DMS153 (cell line): ENCODE results near the gene RNASE4.

ENCODE experiments used
- DNase-seq: peaks from one replicate; lab custom pipeline; 2025; lab: John Stamatoyannopoulos, UW

RNASE4 gene

DNA sequence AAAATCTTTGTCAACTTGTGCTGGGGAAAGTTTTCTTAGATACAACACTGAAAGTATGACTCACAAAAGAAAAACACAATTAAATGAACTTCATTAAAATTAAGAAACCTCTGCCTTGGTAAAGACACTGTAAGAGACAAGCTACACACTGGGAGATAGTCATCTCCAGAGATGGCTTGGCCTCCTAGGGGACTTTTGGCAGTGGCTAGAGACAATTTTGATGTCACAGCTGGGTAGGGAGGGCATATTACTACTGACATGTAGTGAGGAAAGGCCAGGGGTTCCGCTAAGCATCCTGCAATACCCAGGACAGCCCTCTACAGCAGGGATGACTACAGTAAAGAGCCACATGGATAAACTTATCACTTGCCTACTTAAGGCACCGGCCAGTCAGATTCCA lies 8.7 kb upstream of the RNASE4 start:
- DNase-seq: no peak

DNA sequence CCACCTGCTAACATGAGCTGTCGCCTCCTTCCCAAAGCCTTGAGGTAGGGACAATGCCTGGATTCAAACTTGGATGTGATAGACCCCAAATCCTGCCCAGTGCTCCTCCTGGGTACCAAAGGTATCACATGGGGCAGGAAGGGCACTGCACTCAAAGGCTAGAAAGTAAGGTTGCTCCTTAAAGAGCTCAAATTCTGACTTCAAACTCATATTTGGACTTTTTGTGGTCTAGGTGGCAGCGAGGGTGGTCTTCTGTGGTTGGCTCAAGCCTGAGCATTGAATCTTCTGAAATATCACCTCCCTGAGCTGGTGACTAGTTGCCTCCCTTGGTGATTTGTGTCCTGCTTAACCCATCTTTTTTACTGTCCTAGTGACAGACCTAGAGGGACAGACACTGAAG lies 8.3 kb upstream of the RNASE4 start:
- no peak for DNase-seq

DNA sequence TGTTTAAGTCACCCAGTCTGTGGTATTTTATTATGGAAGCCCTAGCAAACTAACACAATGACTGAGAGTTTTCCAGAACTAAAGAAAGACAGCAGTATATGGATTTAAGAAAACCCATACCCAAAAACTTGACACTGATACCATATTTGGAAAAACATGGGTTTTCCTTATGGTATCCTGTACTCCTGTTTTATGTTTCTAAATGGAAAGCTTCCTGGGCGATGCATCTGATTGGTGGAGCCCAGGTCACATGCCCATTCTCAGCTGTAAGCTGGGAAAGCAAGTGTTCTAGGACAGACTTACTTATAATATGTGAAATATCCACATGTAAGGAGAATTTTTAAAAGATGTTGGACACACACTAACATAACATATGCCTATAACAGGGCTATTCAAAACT lies 4.5 kb upstream of the RNASE4 start:
- DNase-seq: no peak

DNA sequence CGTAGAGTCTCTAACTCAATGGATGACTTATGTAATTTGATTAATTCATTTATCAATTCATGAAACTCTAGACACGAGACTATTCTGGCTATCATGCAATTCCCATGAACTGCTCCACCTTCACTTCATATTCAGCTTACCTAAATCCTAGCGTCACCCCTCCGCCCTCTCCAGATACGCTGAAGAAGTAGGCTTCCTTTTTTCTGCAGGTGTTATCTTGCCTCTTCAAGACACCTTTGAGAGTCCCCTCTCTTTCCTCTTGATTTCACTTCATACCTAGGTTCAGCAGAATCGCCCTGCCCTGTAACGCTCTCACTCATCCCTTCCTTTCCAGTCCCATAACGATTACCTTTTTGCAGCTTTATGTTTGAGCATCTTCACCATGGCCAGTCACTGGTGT lies 4.0 kb upstream of the RNASE4 start:
- no peak for DNase-seq

DNA sequence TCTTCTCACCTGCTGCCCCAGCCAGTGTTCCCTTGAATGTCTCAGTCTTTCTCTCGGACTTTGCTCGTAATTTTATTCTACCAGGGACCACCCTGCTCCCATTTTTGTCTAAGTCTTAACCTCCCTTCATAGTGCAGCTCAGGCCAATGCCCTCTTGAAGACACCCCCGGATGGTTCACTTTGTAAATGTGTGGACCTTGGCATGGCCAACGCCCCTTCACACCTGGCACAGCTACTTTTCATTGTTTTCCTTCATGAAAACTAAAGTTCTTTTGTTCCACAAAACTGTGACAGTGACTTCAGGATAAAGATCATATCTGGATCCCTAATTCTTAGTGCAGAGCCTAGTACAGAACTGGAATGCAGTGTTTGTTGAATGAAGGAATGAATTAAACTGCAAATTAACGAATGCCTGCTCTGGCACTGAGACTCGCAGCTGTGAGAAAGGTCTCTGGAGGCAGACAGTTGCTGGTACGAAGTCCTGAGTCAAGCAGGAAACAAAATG lies 3.5 kb upstream of the RNASE4 start:
- no peak for DNase-seq

DNA sequence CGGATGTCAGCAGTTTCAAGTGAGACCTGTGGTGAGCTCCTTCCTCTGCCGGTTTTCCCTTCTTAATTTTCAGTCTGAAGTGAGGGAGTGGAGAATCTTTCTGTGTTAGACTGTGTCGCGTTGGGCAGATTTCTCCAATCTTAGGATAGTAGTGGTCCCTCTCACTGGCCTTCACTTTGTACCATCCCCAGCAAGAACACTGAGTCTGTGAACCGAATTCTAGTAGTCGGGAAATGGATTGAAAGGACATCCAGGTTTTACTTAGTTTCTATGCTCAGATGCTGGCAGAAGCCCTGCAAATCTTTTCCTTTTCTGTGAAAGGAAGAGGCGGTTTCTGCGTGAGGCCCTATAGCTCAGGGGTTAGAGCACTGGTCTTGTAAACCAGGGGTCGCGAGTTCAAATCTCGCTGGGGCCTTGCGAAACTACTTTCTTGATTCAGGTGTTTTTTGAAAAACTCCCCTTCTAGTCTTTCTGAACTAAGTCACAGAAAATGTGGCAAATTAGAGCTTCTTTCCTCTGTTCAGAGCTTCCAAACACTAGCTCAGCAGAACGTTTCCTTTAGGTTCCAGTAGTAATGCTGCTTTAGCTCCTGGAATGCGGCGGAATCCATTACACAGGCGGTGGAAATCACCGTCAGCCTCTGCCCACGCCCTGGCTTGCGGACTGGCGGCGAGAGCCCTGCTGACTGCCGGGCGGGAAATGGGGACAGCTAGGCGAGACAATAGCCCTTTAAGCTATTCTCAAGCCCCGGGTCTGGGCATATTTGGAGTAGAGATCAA lies 2.8 kb upstream of the RNASE4 start:
- peak; percentile 48 for DNase-seq

DNA sequence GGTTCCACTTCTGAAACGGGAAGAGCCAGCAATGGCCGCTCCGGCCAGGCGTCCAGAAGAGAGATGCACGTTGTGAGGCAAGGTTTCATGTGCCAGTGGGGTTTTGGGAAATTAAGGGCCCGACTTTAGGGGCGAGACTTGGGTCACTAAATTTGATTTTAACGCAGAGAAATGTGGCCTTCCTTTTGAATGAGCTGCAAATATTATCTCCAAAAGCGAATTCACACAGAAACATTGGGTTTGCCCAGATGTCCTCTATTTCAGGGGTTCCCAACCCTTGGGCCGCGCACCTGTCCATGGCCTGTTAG lies 2.3 kb upstream of the RNASE4 start:
- no peak for DNase-seq

DNA sequence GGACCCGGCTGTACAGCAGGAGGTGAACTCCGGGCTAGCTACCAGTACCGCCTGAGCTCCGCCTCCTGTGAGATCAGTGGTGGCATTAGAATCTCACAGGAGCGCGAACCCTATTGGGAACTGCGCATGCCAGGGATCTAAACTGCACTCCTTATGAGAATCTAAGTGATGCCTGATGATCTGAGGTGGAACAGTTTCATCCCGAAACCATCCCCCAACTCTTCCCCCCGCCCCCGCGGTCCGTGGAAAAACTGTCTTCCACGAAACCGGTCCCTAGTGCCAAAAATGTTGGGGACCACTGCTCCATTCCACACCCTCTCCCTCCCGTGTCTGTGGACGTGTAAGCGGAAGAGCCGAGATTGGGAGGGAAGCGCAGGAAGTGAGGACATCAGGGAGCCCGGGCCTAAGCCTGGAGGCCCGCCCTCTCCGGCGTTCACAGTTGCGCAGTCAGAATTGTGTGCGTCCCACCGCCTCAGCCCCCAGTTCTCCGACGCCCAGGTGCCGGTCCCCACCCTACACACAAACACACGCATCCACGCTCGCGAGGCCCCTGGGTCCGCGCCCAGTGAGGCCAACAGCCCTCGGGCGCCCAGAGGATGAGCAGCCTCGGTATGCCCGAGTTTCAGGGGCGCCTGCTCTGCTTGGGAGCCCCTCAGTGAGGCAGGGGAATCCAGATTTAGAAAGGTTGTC lies 1.8 kb upstream of the RNASE4 start:
- peak; percentile 69 for DNase-seq

DNA sequence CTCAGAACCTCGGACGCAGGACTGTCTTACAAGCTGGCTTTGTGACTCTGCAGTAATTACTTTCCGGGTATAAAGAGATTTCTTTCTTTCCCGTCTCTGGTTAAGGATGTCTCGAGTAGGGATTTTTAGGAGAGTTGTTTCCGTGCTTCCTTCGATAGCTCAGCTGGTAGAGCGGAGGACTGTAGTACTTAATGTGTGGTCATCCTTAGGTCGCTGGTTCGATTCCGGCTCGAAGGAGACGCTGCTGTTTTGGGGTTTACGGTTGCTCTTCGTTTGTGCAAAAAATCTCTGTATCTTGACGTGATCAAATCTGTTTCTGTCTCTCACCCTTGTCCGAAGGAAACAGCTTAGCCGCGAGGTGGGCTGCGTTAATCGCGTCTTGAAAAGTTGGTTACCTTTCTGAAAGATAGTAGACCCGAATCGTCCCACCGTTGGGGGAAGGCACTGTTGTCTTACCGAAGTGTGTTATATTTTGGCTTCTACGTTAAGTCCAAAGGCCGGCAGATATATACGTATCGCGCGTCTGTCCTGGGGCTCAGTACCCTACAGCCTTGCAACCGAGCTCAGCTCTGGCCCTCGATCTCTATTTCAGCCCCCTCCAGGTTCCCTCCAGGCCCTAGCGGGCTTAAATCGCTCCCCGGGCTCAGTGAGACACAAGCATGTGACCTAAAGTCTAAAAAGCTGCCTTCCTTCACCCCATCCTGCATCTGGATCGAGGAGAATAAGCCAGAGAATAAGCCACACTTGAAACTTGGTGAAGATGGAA lies 1.1 kb upstream of the RNASE4 start:
- peak; percentile 67 for DNase-seq

DNA sequence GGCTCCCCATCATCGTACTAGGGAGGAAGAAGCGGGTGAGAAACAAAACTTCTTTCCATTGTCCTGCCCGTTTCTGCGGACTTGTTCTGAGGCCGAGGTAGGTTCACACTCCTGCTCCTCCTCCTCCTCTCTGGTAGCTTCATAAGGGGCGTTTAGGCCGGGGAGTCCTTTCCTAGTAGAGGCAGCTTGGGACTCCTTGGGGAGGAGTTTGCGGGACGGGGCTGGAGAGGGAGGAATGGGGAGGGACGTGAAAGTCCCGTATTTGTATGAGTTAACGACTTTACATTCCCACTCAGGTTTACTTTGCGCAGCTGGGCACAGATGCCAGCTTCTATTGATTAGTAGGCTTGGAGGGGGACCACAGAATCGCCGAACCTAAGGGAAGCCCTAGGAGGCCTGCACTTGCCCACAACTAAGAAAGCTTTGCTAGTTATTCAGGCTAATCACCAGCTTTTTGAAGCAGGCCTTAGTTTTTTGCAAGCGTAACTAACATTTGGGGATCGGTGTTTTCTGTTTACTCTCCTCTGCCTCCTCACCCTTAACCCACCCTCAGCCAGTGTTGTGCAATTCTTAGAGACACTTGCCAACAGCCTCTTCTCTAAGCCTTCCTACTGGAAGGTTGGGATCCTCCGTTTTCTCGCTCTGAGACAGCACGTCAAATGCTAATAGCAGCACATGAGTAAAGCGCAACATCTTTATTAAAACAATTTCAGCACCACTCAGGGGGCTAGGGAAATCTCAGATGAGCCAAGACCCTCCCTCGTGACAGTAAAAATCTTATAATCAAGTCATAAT lies 499 bp downstream of the RNASE4 start:
- no peak for DNase-seq

DNA sequence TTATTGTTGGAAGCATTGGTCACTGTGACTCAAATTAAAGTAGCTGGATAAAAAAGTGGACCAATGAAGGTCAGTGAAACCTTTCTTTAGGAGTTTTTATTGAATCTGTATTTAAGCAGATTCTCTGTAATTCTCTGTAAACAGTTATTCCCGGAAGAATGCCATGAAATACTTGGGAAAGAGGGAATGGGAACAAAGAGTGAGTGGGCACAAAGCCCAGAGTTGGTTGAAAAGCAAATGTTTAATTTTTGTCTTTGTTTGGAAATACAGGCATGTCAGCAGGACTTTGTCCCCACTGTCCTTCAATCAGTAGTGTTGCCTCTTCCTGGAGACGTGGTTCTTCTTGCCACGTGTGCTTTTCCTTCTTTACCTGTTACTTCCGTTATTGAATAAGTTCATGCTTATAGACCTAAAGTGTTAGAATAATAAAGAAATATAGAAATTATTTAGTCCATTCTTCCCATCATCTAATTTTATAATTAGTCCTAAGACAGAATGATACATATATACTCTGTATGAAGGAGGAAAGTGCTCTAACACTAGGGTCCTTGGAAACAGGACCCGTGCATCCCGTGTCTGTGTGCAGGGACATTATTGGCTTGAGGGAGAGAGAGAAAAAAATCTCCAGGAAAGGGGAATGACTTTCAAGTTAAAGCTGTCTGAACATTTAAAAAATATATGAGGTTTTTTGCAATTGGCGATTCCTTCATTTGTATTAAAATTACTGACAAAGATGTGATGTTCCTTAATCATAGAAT lies 2.2 kb downstream of the RNASE4 start:
- DNase-seq: no peak

DNA sequence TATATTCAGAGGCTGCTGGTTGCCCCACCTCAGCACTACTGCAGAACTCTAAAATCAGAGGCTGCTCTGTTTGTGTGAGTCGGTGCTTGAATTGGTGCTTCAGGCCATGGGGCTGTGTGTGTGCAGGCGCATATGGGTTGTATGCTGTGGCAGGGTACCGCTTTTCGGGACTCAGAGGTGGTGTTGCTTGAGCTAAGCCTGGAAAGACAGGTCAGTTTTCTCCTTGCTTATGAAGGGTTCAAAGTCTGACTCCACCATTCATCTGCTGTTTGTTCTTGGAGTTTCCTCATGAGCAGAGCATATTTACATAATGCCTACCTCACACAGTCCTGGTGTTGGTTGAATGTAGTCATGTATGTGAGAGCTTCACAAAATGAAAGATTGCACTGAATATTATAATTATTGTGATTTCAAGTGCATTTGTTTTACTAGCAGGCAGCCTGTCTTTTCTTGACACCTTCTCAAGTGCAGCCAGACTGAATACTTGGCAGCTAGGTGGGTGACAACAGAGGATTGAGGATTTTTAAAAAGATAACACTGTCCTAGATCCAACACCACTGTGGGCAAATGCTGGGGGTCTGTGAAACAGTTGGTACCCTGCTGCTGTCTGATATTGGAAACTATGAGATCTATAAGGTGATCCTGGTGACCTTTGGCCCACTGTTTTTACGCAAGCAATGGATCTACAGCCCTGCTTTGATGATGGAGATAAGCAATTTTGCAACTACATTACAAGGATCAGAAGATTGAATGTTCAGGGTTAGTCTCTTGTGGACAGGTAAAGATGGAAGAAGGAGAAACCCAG lies 3.2 kb downstream of the RNASE4 start:
- DNase-seq: no peak

DNA sequence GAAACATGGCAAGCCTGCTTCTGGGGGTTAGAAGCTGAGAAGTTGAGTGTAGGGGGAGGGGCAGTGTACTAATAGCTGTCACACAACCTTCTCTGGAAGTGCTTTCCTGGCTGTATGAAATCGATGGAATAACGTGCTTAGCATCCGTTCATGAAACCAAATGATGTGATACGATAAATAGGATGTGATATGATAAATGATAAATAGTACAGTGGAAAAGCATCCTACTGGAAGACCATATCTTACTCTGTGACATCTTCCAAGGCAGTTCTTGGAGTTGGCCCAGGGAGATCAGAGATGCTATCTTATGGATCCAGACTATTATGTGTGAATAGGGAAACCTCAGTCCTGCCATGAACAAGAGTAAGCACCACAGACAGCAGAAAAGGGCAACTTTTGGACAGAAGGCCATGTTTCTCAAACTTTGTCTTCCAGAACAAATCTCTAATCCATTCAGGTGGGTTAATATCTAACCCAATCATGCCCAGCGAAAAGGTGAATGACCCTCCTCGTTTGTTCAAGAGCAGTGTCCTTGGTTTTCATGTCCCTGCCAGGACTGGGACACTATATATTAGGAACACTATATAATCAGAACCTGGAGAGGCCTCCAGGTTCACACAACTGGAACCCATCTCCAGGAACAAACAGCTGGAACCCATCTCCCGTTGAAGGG lies 3.9 kb downstream of the RNASE4 start, which contains the start of gene ANG:
Gene ANG (plus strand): TSS at position 598 of the 673 bp plus-strand sequence. CDS start 4,801 bp downstream, outside the sequence.
- DNase-seq: no peak

DNA sequence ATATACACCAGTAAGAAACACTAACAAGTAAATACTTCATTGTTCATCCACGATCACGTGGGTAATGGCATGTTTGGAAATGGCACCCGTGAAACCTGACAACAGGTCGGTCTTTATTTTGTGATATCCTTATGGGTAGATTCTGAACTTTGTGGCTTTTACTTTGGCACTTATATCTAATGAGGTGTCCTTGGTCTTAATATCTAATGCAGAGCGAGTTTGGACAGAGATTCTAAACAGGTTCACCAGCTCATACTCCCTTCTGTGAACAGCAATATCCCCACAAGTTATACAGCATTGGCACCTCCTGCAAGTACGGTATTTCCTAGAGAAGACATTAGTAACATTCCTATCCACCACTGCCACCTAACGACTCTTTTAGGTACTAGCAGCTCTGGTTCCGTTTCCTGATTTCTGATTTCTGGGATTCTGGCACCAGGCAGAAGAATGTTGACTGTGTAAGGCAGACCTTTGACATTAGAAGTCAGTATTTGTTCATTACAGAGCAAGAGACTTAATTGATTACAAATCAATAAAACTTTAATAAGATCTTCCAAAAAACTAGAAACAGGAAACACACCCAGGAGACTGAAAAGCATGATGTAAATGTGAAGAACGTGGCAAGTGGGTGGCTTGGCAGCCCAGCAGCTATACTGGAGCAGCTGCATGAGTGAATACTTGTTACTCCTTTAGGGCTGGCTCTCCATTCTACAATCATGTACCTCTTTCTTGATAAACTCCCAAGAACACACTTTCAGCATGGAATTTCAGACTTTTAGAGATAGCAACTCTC lies 6.7 kb downstream of the RNASE4 start:
- peak; percentile 64 for DNase-seq

DNA sequence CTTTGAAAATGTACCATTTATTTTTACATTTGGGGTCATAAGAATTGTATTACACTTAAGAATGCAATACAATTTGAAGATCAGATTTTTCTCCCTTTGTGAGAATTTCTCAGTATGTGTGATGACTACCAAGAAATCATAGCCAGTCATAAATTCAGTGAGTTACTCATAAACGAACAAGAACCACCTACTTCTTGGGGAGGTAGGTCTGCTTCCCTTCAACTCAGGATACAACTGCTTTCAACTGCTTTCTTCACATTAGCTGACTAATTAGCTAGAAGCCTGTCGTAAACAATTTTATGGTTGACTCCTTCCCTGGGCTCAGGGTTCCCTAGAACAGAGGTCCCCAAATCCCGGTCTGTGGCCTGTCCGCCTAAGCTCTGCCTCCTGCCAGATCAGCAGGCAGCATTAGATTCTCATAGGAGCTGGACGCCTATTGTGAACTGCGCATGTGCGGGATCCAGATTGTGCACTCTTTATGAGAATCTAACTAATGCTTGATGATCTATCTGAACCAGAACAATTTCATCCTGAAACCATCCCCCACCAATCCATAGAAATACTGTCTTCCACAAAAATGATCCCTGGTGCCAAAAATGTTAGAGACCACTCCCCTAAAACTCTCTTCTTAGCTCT lies 7.9 kb downstream of the RNASE4 start:
- DNase-seq: no peak

DNA sequence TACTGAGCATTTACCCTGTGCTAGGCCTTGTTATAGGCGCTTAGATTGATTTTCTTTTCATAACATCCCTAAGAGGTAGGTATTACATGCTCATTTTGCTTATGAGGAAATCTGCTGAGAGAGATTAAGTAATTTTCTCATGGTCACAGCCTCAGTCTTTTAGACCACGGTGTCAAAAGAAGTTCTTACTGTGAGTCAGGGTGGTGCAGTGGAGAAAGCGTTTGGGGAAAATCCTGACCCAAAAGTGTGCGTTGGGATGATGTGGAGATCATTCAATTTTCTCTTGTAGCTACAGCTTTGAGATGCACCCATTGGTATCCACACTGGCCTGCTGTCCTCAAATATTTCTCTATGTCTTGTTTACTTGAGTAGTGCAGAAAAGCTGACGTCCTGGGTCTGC lies 12.4 kb downstream of the RNASE4 start:
- DNase-seq: no peak

DNA sequence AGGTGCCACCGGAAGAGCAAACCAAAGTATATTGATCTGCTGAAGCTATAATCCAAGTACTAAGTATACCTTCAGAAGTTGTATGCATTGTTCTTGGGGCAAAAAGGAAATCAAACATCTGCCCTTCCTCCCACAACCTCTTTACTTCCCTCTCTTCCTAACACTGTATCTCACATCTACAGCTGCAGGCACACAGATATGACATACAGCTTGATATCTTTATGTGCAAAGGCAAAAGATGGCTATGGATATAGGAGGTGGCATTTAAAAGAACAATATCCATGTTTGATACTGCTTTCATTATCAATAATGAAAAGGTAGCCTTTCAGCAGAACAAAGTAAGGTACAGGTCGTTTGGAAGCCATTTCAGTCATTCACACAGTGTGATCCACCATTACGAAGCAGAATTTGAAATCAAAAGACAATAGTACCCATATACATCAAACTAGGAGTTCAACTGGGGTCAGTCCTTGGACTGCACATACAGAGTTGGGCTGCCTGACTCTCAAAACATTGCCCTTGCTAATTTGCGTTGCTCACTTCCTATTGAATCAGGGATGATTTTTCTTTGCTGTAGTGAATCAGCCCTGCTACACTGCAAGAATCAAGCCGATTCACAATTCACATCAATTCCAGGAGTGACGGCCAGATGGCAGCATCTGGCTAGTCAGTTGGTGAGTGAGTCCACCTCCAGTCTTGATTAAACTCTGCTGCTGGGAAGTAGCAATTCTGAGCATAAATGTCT lies 13.1 kb downstream of the RNASE4 start:
- DNase-seq: peak; percentile 39

DNA sequence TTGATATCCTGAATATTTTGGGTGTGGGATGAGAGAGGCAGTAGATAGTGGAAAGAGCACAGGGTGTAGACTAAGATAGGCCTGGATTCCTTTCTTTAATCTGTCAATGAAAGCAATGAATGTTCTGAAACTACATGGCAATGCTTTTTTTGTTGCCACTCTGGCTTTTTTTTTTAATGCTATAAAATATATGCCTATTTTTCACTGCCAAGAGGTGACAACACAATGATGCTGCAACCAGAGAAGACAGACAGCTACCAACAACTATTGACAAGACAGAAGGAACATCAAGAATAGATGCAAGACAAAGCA lies 13.6 kb downstream of the RNASE4 start:
- DNase-seq: no peak
